ENCODE data around the gene WDR75.
"Not testable (repeated sequence)": the region's sequence is repeated elsewhere in the genome, so short reads cannot be mapped to it uniquely, and the experiment has no call there.

Gene WDR75

DNA sequence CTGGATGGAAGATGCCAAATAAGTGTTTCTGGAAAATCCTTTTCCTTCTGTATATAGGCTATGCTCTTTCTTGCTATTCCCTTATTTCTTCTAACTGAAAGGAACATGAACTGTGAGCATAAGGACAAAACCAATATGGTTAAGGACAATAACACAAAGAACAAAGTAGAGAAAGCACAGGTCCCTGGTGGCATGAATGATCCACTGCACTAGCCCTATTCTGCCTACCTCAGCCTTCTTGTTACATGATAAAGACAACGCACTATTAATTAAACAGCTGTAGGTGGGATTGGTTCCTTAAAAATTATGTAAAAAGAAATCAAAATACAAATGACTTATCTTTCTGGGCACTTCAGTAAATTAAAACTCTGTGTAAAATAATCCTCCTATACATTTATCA lies 1.9 kb upstream of the WDR75 start:
- DNase-seq (ENCODE audit: extremely low read depth in 1 of 2, low read depth in 1 of 2) = no peak

DNA sequence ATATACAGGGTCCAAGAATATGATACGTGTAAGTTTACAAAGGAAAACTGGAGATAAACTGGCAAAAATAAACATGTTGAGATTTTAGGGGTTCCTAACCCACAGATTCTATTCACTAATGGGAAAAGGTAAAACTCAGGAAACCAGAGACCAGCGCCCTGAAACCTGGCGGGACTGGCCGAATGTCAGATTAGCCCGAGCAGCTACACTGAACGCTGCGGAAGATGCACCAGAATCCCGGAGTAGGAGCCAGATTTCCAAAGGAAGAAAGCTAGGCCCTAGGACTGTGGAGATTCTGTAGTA lies 679 bp upstream of the WDR75 start:
- DNase-seq (ENCODE audit: extremely low read depth in 1 of 2, low read depth in 1 of 2) = no peak

DNA sequence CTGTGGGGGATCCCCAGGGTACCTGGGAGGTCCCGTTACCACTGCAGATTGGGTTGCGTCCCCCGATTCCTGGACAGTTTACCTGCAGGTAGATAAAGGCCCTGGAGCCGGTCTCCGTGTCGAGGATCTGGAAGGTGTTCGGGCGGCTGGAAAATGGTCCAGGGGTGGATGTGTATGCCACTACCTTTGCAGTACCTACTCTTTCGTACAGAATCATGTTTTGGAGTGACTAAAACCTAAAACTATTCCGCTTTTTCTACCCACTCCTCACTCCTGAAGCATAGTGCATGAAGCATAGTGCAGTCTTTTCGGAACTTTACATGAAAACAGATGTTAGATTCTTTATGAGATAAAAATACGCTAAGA lies 418 bp downstream of the WDR75 start:
- no peak for DNase-seq (ENCODE audit: extremely low read depth in 1 of 2, low read depth in 1 of 2)

DNA sequence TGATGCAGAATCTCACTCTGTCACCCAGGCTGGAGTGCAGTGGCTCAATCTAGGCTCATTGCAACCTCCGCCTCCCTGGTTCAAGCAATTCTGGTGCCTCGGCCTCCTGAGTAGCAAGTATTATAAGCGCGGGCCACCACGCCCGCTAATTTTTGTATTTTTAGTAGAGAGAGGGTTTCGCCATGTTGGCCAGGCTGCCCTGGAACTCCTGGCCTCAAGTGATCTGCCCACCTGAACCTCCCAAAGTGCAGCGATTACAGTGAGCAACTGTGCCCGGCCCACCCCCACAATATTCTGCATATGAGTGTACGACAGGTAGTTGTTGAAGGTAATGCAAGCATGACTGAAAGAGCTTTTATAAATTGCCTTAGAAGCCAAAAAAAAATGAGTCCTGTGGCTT lies 1.2 kb downstream of the WDR75 start:
- DNase-seq (ENCODE audit: extremely low read depth in 1 of 2, low read depth in 1 of 2) = no peak

DNA sequence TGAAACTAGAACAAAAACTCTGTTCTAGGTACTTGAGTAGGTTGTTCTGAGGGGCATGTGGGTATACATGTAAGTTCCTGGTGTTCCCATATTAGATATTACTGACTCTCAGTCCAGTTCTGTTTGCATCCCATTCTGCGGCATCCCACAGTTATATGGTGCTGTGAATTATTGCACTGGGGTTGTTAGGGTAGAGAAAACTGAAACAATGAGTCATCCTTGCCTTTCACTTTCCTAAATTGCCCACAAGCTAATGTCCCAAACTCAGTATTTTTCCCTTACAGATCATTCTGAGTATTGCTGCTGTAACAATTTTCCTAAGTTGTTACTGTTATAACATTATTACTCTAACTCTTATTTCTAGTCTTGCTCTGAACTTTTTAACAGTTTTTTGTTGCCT lies 3.0 kb downstream of the WDR75 start:
- DNase-seq (ENCODE audit: extremely low read depth in 1 of 2, low read depth in 1 of 2) = no peak

DNA sequence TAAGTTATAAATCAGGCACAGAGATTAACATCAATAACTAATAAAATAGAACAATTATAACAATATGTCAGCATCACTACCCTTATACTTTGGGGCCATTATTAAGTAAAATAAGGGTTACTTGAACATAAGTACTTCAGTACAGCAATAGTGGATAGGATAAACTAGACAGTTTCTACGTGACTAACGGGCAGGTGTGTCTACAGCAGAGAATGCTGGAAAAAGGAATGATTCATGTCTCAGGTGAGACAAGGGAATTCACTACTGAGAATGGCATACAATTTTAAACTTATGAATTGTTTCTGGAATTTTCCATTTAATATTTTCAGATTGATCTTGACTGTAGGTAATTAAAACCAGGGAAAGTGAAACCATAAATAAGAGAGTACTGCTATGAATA lies 5.5 kb downstream of the WDR75 start:
- no peak for DNase-seq (ENCODE audit: extremely low read depth in 1 of 2, low read depth in 1 of 2)

DNA sequence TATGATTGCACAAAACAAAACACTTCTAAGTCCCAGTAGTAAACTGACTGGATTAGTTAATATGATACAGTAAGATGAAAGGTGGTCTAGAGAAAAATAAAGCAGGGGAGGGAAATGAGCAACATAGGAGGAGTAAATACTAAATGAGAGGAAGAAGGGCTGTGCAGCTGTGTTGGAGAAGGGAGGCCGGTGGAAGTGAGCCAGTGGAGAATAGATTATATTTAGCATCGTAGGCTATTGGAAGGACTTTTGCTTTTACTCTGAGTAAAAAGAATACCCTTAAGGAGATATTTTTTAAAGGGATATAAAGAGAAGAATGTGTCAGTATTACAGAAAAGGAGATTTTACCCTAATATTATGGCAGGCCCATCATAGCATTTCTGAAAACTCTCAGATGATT lies 12.7 kb downstream of the WDR75 start:
- no peak for DNase-seq (ENCODE audit: extremely low read depth in 1 of 2, low read depth in 1 of 2)

DNA sequence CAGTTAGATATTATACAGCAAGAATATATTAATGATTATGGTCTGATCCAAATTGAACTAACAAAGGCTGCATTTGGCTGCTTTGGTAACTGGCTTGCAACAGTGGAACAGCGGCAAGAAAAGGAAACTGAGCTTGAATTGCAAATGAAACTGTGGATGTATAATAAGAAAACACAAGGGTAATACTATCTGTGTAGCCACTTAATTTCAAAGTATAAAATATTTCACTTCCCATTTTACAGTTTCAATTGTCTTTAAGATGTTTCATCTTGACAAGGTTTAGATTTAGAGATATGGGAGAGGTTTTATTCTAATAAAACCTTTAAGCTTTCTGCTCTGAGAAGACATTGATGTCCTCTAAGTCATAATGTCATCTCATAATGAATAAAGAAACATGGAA lies 23.8 kb downstream of the WDR75 start:
- DNase-seq (ENCODE audit: extremely low read depth in 1 of 2, low read depth in 1 of 2) = no peak

DNA sequence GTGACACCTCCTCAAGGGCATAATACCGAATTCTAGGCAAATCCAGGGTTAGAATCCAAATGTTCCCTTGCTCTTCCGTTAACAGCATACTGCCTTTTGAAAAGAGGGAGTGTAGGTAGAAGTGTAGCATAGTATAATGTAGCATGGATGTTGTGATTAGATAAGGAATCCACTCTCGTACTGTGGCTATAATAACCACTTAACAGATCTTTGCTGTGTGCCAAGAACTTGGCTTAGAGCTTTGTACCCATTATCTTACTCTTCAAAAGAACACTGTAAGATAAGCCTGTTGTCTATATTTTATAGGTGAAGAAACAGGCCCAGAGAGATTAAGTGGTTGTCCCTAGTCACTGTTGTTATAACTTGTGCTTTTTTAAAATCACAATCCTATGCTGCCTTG lies 24.2 kb downstream of the WDR75 start:
- DNase-seq (ENCODE audit: extremely low read depth in 1 of 2, low read depth in 1 of 2) = no peak

DNA sequence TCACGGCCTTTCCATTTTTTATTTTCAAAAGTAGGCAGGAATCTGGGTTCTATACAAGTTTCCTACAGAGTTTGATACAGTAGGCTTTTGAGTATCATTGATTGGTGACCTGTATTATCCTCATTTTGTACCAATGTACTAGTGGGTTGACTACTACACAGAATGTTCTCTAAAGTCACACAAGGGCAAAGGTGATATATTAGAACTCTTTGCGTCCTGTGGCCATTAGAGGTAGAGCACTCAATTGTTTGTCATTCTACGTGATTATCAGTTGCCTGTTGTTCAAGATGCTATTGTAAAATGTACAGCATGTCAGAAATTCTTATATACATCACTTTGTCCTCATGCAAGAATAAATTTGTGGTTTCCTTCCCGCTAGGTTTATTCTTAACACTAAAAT lies 24.8 kb downstream of the WDR75 start:
- no peak for DNase-seq (ENCODE audit: extremely low read depth in 1 of 2, low read depth in 1 of 2)

DNA sequence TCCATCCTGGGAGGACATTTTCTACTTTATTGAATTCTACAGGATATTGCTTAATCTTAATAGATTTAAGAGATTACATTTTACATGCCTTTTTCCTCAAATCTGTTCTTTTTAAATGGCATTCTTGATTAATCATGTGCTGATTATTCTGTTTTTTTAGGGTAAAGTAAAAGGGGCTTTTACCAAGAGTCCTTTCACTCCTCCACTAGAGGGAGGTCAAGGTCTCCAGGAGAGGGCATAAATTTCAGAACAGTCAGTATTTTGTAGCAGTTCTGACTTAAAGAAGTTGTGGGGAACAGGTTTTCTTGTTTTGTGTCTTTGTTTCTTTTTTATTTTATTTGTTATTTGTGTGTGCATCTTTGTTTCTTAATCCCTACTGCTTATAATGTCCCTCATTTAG lies 25.4 kb downstream of the WDR75 start:
- DNase-seq (ENCODE audit: extremely low read depth in 1 of 2, low read depth in 1 of 2) = no peak

DNA sequence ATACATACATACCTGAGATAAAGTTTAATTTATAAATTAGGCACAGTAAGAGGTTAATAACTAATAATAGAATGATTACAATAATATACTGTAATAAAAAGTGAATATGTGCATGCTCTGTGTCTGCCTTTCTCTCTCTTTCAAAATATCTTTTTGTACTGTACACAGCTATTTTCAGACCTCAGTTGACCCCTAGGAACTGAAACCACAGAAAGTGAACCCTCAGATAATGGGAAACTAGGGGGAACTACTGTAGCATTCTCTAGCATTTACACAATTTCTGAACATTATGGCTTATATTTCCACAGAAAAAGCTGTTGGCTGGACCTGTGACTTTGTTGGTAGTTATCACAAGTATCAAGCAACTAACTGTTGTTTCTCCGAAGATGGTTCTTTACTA lies 25.9 kb downstream of the WDR75 start:
- DNase-seq (ENCODE audit: extremely low read depth in 1 of 2, low read depth in 1 of 2) = no peak

DNA sequence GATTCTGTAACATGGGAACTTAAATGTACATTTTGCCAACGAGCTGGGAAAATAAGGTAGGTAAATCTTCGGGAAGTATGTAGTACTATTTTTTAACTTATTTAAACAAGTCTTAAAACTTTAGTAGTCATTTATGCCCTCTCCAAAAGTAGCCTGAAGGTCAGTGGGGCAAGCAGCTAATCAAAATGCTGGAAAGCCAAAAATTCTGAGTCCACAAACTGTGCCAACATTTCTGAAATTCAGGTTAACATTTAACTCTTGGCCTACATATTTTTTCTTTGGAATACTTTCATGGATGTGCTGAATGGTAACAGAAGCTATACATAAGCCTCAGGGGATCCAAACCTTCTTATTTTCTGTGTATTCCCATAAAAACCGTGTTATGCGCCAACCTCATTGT lies 26.3 kb downstream of the WDR75 start:
- no peak for DNase-seq (ENCODE audit: extremely low read depth in 1 of 2, low read depth in 1 of 2)

DNA sequence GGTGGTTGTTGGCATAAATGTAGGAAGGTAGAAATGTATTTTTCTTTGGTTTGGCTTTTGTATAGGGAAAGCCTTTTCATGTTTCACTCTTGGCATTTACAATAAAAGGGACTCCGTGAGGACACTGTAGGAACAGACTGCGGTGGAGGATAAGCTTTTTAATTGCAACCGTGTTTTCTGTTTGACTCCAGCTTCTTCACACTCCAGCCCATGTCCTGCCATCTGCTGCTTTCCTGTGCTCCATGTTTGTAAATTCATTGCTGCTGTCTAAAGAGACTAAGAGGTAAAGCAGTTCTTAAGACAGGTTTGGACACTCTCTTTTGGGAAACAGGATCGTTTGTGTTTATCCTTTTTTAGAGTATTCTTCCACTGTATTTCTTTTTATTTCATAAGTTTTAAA lies 33.3 kb downstream of the WDR75 start:
- DNase-seq (ENCODE audit: extremely low read depth in 1 of 2, low read depth in 1 of 2) = no peak

DNA sequence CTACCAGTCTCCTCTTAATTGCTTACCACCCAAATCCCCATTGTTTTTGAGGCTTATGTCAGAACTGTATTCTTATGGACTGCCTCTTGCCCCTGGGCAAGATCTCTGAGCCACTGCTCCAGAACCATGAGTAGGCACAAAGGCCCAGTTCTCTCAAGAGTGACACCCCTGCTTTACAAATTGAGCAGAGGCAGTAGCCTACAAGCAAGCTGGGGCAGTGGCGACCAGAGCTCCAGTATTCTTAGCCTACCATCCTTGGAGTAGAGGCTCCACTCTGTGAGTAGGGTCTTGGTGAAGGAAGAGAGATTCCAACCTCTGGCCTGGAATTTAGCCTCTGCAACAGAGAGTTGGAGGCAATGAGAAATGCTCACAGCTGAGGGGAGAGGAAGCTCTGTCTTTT lies 36.5 kb downstream of the WDR75 start:
- DNase-seq (ENCODE audit: extremely low read depth in 1 of 2, low read depth in 1 of 2) = no peak

DNA sequence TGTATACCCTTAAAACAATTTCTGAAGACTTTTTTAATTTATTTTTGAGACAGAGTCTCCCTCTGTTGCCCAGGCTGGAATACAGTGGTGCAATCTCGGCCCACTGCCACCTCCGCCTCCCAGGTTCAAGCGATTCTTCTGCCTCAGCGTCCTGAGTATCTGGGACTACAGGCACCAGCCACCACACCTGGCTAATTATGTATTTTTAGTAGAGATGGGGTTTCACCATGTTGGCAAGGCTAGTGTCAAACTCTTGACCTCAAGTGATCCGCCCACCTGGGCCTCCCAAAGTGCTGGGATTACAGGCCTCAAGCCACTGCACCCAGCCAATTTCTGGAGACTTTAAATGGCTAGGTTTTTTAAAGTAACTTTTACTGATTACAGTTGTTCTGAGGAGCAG lies 37.0 kb downstream of the WDR75 start:
- not testable (repeated sequence) for DNase-seq (ENCODE audit: extremely low read depth in 1 of 2, low read depth in 1 of 2)

DNA sequence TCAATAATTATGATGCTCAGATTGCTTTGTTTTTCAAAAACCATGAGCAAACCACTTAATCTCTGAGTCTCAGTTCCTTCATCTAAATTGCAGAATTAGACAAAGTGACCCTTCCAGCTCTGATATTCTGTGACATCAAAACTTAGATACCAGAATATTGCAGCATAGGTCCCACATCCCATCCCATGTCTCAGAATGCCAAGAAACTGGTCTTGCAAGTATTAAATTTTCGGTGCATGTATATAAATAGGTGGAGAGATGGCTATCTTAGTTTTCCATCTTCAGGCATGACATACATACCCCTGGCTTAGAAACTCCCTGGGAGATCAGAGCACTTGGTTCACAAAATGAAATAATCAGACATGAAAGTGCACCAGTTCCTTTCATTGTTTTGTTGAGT lies 39.8 kb downstream of the WDR75 start:
- no peak for DNase-seq (ENCODE audit: extremely low read depth in 1 of 2, low read depth in 1 of 2)

DNA sequence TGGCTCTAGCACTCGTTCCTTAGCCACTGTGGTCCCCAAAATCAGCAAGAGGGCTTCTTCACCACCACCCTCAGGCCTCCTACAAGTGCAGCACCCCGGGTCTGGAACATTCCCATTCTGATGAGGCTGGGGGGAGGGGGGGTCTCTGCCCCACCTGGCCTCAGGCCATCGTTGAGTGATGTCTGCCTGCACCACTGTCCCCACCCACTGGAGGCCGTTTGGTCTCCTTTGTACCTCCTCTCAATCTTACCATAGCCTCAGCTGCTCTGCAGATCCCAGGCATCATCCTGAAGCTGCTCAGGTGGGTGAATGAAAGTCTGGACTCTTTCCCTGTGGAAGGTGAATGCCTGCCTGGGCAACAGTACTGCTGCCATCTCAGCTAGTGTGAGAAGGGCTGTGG lies 42.3 kb downstream of the WDR75 start:
- no peak for DNase-seq (ENCODE audit: extremely low read depth in 1 of 2, low read depth in 1 of 2)

DNA sequence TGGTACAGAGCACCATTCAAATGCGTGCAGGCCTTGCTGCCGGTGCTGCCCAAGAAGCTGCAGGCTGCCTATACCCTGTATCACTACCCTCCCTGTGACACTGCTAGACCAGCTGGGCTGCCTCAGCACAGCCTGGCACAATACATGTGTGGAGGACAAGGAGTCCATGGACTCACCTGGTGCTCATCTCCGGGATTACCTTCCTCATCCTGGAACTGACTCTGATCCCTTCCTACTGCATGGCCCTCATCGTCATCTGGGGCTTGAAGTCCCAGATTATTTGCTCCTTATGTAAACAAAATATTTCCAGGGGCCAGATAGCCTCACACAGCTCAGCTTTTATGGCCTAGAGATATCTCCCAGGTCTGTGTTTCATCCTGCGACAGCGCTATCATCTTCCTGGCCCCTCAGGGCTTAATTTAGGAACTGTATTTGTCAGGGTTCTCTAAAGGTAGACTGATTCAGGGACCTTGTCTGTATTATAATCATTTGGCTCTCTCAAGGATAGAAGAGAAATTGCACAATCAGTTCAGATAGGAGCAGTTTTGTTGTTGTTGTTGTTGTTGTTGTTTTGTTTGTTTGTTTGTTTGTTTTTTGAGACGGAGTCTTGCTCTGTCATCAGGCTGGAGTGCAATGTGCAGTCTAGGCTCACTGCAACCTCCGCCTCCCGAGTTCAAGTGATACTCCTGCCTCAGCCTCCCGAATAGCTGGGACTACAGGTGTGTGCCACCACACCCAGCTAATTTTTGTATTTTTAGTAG lies 42.9 kb downstream of the WDR75 start:
- no peak for DNase-seq (ENCODE audit: extremely low read depth in 1 of 2, low read depth in 1 of 2)

DNA sequence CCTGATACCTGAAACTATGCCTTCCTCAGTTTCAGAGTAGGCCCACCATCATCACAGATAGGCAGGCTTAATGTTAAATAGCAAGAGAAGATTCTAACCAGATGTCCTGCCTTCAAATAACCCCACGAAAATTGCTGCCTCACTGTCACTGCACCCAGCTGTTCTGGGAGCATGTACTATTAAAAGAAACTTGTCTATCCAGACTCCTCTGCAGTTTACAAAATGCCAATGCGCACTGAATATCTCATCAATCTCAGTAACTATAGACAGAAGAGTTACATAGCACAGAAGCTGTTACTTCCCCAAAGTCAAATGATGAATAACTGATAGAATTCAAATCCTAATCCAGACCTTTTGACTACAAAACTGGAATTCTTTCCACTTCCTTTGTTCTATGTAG lies 43.9 kb downstream of the WDR75 start:
- no peak for DNase-seq (ENCODE audit: extremely low read depth in 1 of 2, low read depth in 1 of 2)

DNA sequence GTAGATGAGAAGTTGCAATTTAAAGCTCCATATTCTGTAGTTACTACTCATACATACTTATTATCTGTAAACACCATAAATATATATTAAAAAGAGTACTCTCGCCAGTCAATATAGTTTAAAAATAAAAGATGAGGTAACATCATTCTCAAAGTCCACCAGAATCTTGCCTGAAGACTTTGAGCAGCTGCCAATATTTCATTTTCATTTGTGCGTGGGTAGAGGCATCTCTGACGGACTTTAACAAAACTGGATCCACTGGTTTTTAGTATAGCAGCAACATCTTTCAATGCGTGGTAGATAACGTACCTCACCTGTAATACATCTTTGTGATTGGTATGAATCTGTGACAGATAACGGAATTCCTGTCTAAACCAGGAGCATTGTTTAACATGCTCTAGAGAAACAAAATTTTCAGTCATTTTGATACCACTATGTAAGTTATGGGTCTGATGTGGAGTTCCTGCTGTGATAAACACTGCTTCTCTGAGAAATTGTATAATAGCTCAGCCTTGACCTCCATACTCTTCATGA lies 45.0 kb downstream of the WDR75 start:
- no peak for DNase-seq (ENCODE audit: extremely low read depth in 1 of 2, low read depth in 1 of 2)

DNA sequence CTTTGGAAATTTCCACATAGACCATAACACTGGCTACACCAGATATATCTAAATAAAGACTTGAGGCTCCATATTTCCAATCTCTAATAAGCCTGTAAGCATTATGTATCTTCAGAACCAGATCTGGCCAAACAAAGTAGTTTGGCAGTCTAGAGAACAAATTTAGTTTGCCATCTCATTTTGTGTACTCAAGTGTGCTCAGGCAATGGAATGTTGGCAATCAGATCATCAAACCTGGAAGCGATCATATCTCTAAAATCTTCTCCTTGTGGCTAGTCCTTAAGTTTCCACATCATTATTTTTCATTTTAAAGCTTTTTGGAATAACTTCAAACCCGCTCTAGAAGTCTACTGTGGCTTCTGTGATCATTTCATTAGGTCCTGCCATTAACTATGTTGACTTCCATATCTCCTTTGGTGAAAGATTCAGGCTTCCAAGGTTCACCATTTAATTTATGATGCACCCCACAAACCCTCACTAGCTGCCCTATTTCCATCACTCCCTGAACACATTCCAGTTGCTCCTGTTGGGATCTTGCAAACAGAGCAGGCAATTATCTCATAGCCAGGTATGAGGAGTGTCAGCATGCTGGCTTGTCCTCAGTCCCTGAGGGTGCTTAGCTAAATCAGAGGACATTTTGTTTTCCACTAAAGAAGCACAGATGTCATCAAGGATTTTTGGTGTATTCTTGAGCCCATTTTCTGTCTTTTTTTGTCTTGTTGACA lies 46.2 kb downstream of the WDR75 start:
- no peak for DNase-seq (ENCODE audit: extremely low read depth in 1 of 2, low read depth in 1 of 2)

DNA sequence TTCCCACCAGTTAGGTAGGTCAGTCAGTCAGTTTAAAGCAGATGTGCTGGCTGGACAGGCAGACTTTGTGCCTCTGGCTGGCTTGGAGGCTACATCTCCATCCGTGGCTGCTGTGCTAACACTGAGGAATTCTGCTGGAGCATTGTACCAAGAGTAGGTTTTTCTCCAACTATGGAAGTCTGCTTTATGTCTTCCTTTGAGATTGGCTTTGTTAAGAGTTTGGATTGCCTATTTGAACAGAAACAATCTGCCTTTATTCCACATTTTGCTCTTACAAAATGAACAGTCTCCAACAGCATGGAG lies 46.7 kb downstream of the WDR75 start:
- no peak for DNase-seq (ENCODE audit: extremely low read depth in 1 of 2, low read depth in 1 of 2)
